RWPE2 (cell line): ENCODE data around the gene TCOF1.

Experiments
- ATAC-seq: fragments of 200-7000 bp; cut with Tn5 transposase; 3 replicates; pipeline ENCODE4 v1.9.1; 2021; ENCODE audit warnings: low read depth
- DNase-seq: peaks from one replicate; pipeline ENCODE4 v3.0.0-alpha.2; 2020; ENCODE audit warnings: low spot score
- H3K27ac ChIP-seq: fragments of 450-650 bp; 2 replicates; pipeline ENCODE4 v1.5.1; 2017; ENCODE audit warnings: mild to moderate bottlenecking; ENCODE audit not compliant: poor library complexity, severe bottlenecking
- H3K27me3 ChIP-seq: fragments of 250-450 bp; sonication (Bioruptor Pico); 2 replicates; pipeline ENCODE4 v1.5.1; 2021; ENCODE audit warnings: mild to moderate bottlenecking, moderate library complexity; ENCODE audit not compliant: insufficient read depth, poor library complexity, severe bottlenecking
- H3K36me3 ChIP-seq: fragments of 250-450 bp; sonication (Bioruptor Pico); 2 replicates; pipeline ENCODE4 v1.5.1; 2020; ENCODE audit warnings: low read depth, mild to moderate bottlenecking, moderate library complexity
- H3K4me1 ChIP-seq: fragments of 250-450 bp; sonication (Bioruptor Pico); 2 replicates; pipeline ENCODE4 v1.5.1; 2021; ENCODE audit warnings: mild to moderate bottlenecking, moderate library complexity; ENCODE audit not compliant: insufficient read depth, poor library complexity, severe bottlenecking
- H3K4me3 ChIP-seq: fragments of 250-450 bp; sonication (Bioruptor Pico); 2 replicates; pipeline ENCODE4 v1.5.1; 2021; ENCODE audit warnings: mild to moderate bottlenecking, moderate library complexity; ENCODE audit not compliant: severe bottlenecking
- H3K9me3 ChIP-seq: fragments of 250-450 bp; sonication (Bioruptor Pico); 2 replicates; pipeline ENCODE4 v1.5.1; 2021; ENCODE audit warnings: mild to moderate bottlenecking, moderate library complexity; ENCODE audit not compliant: severe bottlenecking
- TF ChIP-seq, protein P1 (sequence below): fragments of 450-650 bp; IDR thresholded peaks from one replicate; pipeline ENCODE4 v1.5.1; 2017; ENCODE audit warnings: mild to moderate bottlenecking, moderate library complexity; ENCODE audit not compliant: poor library complexity, severe bottlenecking

TCOF1 gene

DNA sequence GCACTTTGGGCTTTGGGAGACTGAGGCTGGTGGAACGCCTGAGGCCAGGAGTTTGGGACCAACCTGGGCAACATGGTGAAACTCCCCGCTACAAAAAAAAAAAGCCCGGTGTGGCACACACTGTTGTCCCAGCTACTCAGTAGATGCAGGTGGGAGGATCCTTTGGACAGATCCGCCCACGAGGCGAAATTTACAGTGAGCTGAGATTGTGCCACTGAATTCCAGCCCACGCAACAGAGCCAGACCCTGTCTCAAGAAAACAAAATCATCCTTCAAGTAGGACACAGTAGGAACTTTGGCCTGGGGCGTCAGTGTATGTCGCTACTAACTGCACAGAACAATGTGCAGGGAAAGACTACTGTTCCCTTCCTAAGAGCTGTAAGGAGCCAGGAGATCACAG is 87.3 kb downstream of the TCOF1 start:
- Histone ChIP-seq H3K4me1 (peaks cover 8% of the 10 kb centered on the region), H3K27me3 (no peaks in the 10 kb centered on the region), H3K9me3 (no peaks in the 10 kb centered on the region), H3K36me3 (peaks cover 68% of the 10 kb centered on the region), H3K27ac (no peak overlapping the region), H3K4me3 (no peak overlapping the region)
- DNase-seq, result no peak
- TF ChIP-seq, protein P1, sequence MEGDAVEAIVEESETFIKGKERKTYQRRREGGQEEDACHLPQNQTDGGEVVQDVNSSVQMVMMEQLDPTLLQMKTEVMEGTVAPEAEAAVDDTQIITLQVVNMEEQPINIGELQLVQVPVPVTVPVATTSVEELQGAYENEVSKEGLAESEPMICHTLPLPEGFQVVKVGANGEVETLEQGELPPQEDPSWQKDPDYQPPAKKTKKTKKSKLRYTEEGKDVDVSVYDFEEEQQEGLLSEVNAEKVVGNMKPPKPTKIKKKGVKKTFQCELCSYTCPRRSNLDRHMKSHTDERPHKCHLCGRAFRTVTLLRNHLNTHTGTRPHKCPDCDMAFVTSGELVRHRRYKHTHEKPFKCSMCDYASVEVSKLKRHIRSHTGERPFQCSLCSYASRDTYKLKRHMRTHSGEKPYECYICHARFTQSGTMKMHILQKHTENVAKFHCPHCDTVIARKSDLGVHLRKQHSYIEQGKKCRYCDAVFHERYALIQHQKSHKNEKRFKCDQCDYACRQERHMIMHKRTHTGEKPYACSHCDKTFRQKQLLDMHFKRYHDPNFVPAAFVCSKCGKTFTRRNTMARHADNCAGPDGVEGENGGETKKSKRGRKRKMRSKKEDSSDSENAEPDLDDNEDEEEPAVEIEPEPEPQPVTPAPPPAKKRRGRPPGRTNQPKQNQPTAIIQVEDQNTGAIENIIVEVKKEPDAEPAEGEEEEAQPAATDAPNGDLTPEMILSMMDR, result no peak
- ATAC-seq, result no peak

DNA sequence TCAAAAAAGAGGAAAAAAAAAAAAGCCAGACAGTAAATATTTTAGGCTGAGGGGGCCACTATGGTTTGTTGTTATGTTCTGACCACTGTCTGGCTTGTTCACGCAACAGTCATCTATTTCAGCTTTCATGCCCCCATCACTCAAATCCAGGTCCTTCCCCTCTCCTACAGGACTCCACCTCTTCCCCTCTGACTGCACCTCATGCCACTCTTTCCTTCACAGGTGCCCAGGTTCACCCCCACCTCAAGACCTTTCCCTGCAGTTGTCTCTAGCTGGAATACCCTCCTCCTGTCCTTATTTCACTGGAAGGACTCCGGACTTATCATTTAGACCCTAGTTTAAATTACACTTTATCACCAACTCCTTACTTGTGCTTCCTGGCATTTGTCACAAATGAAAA is 88.6 kb downstream of the TCOF1 start:
- Histone ChIP-seq H3K27ac (peak overlapping the region; percentile 85), H3K9me3 (no peaks in the 10 kb centered on the region), H3K4me3 (no peak overlapping the region), H3K27me3 (no peaks in the 10 kb centered on the region), H3K36me3 (peaks cover 68% of the 10 kb centered on the region), H3K4me1 (peaks cover 8% of the 10 kb centered on the region)
- ATAC-seq (no peak), DNase-seq (no peak)
- TF ChIP-seq, protein P1, result no peak

DNA sequence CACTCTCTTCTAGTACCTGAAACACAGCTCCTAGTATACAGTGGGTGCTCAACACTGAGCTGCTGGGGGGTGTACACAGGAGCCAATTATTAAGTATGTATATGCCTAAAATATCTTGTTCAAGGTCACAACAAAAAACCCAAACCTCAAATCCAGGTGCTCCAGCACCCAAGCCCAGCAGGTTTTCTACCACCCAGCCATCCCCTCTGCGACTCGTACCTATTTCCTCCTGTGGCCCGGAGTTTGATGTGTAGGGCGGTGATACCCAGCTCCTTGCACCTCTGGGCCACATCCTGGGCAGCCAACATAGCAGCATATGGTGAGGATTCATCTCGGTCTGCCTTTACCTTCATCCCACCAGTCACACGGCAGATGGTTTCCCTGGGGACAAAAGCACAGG is 89.1 kb downstream of the TCOF1 start:
- DNase-seq, result no peak
- Histone ChIP-seq H3K4me1 (peaks cover 8% of the 10 kb centered on the region), H3K27ac (peak overlapping the region; percentile 85), H3K36me3 (peaks cover 68% of the 10 kb centered on the region), H3K27me3 (no peaks in the 10 kb centered on the region), H3K4me3 (no peak overlapping the region), H3K9me3 (no peaks in the 10 kb centered on the region)
- TF ChIP-seq, protein P1, result no peak
- no peak for ATAC-seq

DNA sequence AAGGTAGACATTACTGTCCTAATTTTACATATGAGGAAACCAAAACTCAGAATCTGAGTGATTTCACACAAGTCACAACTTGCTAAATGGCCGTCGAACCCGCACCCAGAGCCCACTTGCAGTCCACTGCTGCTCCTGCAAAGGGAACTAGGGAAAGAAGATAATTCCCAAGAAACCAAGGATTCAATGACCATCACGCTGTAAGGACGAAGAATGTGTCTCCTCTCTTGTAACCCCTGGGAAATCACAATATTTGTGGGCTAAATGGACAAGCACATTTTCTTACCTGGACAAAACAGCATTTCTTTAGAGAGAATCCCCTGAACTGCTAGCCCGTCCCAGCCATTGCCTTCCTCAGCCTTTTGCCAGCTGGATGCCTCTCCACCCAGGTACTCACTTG is 89.7 kb downstream of the TCOF1 start:
- Histone ChIP-seq H3K4me3 (no peak overlapping the region), H3K4me1 (peaks cover 8% of the 10 kb centered on the region), H3K27me3 (no peaks in the 10 kb centered on the region), H3K27ac (peak overlapping the region; percentile 85), H3K36me3 (peaks cover 68% of the 10 kb centered on the region), H3K9me3 (no peaks in the 10 kb centered on the region)
- no peak for DNase-seq
- TF ChIP-seq, protein P1, result no peak
- ATAC-seq, result no peak

DNA sequence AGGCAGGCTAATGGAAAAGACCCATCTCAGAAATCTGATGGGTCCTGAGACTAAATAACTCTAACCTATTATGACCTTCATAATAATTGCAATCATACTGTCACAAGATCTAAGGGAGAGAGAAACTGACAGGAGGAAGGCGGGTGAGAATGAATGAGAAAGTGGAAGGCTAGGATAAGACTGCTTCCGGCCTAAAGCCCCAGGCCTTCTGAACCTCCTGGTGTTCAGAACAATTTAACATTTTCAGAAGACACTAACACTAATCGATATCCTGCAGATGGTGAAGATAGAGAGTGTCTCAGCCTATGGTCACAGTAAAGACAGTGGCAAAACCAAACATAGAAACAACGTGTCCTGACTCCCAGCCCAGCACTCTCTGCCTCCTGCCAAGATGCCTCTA is 90.8 kb downstream of the TCOF1 start:
- no peak for ATAC-seq
- H3K36me3 ChIP-seq, result peaks cover 60% of the 10 kb centered on the region

More for the DNA sequence above, 90.8 kb downstream of the TCOF1 start:
- TF ChIP-seq, protein P1, result no peak
- Histone ChIP-seq H3K27ac (peak overlapping the region; percentile 85), H3K27me3 (no peaks in the 10 kb centered on the region), H3K9me3 (no peaks in the 10 kb centered on the region), H3K4me1 (peaks cover 8% of the 10 kb centered on the region), H3K4me3 (peak overlapping the region; percentile 56)
- DNase-seq, result no peak
